HG02884 (cell line): Measurements from ENCODE around the gene TIGD1.
"Not testable (repeated sequence)": the region's sequence is repeated elsewhere in the genome, so short reads cannot be mapped to it uniquely, and the experiment has no call there.

Source experiments
- ATAC-seq: cut with Tn5 transposase; IDR thresholded peaks from one replicate; pipeline ENCODE4 v1.9.1; 2021; ENCODE audit warnings: mild to moderate bottlenecking, moderate library complexity; ENCODE audit not compliant: unreplicated experiment

The TIGD1 gene

DNA sequence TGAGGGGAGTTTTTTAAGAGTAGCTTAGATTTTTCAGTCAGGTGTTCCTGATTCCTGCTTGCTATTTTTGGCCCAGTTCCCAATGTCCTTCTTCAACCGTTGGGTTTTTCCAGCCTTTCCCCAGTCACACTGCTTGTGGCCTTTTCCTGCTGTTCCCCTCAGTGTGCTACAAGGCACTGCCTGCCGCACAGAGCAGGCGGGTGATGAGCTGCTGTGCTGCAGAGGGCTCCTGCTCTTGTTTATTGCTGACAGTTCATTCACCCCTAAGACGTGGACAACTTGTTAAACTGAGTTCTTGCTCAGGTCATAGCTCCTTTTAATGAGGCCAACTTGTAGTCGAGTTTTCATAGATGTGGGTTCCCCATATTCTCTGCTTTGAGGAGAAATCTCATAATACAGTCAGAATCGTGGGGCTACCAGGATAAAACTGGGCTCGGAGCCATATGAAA is 20.7 kb upstream of the TIGD1 start:
- ATAC-seq, result no peak

- not testable (repeated sequence) for ATAC-seq
Measured at GRCh38 chr2:232570481-232570880, 20.1 kb upstream of the TIGD1 start.

DNA sequence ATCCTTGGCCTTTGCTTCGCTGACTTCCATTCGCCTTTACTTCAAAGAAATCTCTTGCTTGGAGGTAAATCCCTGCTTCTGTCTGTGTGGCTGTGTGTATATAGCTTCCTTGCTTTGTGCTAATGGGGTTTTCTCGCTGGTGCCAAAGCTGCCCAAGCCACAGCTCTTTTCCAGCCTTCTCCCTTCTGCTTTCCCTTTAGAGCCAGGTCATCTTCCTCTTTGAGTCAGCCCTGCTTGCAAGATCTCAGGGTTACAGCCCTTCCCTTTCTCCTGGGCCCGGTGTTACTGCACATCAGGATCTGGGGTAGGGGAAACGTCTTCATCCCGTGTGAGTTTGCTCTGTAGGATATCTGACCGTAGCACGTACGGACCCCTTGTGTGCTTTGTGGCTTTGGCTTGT is 19.2 kb upstream of the TIGD1 start:
- no peak for ATAC-seq

GRCh38 chr2:232568161-232568560 is 17.8 kb upstream of the TIGD1 start:
- no peak for ATAC-seq

DNA sequence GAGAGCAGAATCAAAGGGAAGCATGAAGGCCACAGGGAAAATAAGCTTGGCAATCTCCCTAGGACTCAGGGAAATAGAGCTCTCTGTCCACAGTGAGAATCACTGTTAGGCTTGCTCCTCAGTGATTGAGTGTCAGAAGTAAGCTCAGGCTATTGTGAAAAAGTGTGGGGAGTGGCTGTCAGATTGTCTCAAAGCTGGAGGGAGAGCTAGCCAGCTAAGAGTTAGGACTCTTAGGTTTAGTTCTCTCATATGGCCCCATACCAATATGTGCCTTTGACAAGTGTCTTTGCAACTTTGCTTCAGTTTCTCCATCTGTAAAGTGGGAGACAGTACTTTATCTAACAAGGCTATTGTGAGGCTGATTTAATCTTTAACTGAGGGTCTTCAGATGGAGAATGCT is 17.4 kb upstream of the TIGD1 start:
- ATAC-seq, result no peak

DNA sequence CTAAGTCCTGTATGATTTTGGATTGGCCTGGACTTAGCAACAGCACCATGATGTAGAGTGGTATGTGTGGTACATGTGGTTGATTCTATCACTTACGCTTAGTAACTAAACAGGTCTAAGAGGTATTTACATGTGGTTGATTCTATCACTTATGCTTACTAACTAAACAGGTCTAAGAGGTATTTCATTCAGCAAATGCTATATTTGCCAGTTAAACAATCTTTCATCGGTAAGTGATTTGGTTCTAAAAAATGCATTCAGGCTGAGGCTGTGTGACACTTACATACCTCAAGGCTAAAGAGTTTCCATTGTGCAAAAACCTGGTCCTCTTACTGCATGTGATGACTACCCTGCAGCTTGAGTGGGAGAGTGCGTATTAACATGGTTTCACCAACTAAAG is 13.2 kb upstream of the TIGD1 start:
- ATAC-seq, result no peak

- ATAC-seq, result no peak
Measured at GRCh38 chr2:232562515-232563151, 12.3 kb upstream of the TIGD1 start.

DNA sequence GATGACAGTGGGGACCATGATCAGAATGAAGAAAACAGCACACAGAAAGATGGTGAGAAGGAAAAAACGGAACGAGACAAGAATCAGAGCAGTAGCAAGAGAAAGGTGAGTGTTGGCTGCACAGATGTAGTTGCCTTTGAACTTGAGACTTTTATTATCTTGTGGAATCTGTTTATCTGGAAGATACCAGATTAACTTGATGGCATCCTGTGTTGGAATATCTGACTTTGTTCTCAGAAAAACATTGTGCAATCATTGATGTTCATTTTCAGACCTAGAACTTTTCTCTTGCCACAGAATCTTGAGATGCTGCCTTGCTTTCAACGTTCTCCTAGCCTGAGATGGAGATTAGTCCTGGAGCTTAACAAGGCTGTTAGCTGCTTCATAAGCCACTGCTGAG is 6.1 kb upstream of the TIGD1 start:
- ATAC-seq, result no peak

DNA sequence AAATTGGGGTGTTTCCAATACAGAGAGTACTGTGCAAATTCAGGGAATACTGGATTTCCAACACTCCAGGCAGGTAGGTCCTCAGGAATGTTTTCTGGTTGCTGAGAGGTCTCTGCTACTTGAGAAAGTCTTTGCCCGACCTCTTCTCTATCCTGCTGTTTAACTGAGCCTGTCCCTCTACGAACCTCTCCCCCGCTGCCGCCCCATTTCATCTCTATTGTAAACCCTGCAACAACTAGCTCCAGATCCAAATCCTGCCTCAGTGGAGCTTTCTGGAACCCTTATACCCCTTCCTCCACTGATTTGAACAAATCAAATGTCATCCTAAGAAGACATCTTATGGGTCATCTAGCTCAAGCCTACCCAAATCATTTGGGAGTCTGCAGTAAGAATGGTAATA is 1.4 kb upstream of the TIGD1 start:
- ATAC-seq, result no peak

DNA sequence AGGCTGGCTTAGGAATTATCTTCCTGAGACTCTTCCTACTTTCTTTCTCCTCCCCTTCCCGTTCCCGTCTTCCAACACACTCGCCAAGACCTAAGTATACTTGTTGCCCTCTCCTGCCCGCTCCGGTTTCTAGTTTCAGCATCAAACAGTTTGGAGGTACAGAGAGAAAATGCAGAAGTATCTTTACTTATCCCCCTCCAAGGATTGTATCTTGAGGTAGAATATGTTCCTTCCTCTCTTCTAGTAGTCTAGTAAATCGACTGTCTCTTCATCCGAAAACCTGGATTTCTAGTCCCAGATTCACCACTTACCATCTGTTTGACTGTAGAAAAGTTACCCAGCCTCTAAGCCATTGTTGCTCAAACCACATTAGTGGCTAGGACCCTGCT is 887 bp upstream of the TIGD1 start:
- no peak for ATAC-seq

DNA sequence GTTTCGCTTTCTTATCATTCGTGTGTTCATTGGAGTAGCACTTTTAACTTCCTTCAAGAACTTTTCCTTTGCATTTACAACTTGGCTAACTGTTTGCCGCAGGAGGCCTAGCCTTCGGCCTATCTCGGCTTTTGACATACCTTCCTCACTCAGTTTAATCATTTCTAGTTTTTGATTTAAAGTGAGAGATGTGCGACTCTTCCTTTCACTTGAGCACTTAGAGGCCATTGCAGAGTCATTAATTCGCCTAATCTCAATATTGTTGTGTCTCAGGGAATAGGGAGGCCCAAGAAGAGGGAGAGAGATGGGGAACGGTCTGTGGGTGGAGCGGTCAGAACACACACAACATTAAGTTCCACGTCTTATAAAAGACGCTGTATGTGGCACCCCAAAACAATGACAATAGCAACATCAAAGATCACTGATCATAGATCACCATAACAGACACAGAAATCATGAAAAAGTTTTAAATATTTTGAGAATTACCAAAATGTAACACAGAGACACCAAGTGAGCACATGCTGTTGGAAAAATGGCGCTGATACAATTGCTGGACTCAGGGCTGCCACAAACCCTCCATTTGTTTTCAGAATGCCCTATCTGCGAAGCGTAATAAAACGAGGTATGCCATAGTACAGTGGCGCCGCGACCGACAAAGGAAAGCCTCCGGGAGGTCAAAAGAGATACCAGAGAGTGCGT is 553 bp downstream of the TIGD1 start:
- ATAC-seq, result no peak

DNA sequence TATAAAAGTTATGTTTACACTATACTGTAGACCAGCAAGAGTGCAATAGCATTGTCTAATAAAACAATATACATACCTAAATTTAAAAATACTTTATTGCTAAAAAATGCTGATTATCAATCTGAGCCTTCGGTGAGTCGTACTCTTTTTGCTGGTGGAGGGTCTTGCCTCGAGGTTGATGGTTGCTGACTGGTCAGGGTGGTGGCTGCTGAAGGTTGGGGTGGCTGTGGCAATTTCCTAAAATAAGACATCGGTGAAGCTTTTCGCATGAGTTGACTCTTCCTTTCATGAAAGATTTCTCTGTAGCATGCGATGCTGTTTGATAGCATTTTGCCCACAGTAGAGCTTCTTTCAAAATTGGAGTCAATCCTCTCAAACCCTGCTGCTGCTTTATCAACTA is 2.4 kb downstream of the TIGD1 start:
- ATAC-seq, result no peak

DNA sequence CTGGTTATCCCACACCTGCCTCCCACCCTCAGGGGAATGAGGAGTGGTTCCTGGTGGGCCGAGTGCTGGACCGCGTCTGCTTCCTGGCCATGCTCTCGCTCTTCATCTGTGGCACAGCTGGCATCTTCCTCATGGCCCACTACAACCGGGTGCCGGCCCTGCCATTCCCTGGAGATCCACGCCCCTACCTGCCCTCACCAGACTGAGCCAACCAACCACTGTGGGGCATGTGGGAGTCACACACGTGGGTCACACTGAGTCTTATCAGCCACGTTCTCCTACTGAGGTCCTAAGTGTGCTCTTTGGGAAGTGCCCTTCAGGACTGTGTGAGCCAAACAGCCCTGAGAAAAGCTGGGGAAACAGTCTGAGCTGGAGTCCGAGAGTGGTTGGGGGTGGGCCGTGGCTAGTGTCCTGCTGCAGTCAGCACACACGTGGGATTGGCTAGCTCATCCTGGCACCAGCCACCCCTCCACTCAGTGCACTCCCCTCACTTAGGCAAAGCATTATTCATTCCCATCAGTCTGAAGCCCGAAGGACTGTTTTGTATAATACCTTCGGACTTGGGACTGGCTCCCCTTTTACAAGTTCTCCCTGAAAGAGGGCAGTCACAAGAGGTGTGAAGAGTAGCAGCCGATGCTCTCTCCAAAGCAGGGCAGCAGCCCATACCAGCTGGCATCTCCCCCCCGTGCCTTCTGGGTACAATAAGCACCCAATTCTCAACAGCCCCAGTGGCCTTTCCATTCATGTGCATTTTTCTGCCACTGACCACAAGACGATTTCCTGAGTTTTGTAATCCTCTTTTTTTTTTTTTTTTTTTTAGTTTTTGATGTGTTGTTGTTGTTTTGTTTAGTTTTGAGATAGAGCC is 4.6 kb downstream of the TIGD1 start:
- ATAC-seq, result no peak

DNA sequence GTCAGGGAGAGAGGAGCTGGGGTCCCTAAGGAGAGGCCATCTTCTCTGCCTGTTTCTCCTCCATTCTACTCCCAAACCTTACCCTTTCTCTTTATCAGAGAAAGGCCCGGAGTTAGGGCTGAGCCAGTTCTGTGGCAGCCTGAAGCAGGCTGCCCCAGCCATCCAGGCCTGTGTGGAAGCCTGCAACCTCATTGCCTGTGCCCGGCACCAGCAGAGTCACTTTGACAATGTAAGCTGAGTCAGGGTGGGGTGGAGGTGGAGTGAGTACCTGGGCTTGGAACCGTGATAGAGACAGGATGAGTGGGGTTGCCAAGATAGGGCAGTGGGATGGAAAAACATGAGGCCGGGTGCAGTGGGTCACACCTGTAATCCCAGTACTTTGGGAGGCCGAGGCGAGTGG is 5.7 kb downstream of the TIGD1 start:
- ATAC-seq, result no peak

- no peak for ATAC-seq
Measured at GRCh38 chr2:232543928-232544631, 6.3 kb downstream of the TIGD1 start.

GRCh38 chr2:232543491-232543890 is 6.9 kb downstream of the TIGD1 start:
- no peak for ATAC-seq

DNA sequence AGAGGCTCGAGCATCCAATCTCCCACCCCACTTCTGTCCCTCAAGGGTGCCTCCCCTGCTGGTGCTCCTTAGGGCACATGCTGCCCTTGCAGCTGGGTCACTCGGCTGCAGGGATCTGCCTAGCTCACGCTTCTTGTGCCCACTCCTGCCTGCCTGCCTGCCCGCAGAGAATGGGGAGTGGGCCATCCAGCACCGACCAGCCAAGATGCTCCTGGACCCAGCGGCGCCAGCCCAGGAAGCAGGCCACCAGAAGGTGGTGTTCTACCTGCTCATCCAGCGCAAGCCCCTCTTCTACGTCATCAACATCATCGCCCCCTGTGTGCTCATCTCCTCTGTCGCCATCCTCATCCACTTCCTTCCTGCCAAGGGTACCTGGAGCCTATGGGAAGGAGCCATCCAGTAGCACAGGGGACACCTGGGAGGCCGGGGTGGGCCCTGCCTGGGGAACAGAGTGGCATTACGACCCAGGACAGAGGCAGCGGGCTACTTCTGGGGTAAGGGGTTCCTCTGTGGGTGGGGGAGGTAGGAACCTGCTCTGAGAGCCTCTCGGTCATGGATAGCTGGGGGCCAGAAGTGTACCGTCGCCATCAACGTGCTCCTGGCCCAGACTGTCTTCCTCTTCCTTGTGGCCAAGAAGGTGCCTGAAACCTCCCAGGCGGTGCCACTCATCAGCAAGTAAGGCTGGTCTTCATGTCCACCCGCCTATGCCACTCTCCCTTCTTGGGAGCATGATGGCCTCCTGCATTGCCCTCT is 7.5 kb downstream of the TIGD1 start:
- ATAC-seq, result no peak

- no peak for ATAC-seq
Measured at GRCh38 chr2:232541961-232542714, 8.2 kb downstream of the TIGD1 start.

DNA sequence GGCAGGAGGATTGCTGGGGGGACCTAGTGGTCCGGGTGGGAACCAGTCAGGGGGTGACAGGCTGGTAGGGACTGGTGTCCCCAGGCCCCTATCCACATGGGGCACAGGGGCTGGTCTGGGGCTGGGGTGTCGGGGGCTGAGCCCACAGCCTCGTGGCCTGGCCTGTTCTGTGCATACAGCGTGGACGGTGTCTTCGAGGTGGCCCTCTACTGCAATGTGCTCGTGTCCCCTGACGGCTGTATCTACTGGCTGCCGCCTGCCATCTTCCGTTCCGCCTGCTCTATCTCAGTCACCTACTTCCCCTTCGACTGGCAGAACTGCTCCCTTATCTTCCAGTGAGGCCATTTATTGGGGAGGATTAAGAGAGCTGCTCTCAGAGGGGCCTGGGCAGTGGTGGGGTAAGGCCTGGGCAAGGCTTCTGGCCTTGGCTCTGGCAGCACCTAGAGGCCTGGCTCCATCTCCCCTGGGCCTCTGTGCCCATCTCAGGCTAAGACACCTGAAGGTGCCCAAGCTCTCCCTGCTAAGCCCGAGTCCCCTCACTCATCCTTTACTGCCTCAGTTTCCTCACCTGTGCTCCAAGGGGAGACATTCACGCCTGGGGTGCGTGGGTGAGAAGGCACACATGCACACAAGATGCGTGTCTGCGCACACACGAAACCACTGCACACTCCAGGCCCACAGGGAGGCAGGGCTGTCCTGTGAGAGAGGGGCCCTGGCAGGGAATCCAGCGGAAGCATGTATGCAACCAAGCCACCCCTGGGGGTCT is 9.0 kb downstream of the TIGD1 start:
- ATAC-seq, result no peak
